Spleen (tissue), 13 donors: ENCODE measurements around the gene TEX50. TPM values are rescaled to one million over a fixed set of nuclear protein-coding genes. Genes with fewer than 3 reads are reported as not detected.
"Not testable (repeated sequence)": the region's sequence is repeated elsewhere in the genome, so short reads cannot be mapped to it uniquely, and the experiment has no call there.

Experiments
- DNase-seq: peaks from one replicate; pipeline ENCODE4 v3.0.0-alpha.2; 2020
- H3K27ac ChIP-seq, 8 donors: fragments of 200-600 bp; sonication (generic) in 7 of 8; 1 replicate in 4 of 8; 2 replicates in 4 of 8; pipeline versions ENCODE4 v1.5.0 to v1.8.0; 2016 to 2021; ENCODE audit warnings: inconsistent platforms in 4 of 8, mild to moderate bottlenecking in 4 of 8, moderate library complexity in 1 of 8
- H3K27me3 ChIP-seq, 7 donors: fragments of 200-600 bp; sonication (generic) in 6 of 7; replicated peaks in 1 of 7; 1 replicate in 4 of 7; 2 replicates in 3 of 7; pipeline versions ENCODE4 v1.5.0 to v1.8.0; 2016 to 2021; ENCODE audit warnings: inconsistent platforms in 3 of 7, mild to moderate bottlenecking in 1 of 7
- H3K36me3 ChIP-seq, 6 donors: fragments of 200-600 bp; sonication (generic) in 5 of 6; 1 replicate in 4 of 6; 2 replicates in 2 of 6; pipeline versions ENCODE4 v1.5.0 to v1.8.0; 2016 to 2021; ENCODE audit warnings: inconsistent platforms in 2 of 6
- H3K4me1 ChIP-seq, 6 donors: fragments of 200-600 bp; sonication (generic) in 5 of 6; 1 replicate in 3 of 6; 2 replicates in 3 of 6; pipeline versions ENCODE4 v1.5.0 to v1.8.0; 2016 to 2021; ENCODE audit warnings: inconsistent platforms in 3 of 6
- H3K4me3 ChIP-seq, 8 donors: fragments of 200-600 bp; sonication (generic) in 7 of 8; 1 replicate in 4 of 8; 2 replicates in 4 of 8; pipeline versions ENCODE4 v1.5.0 to v1.8.0; 2016 to 2021; ENCODE audit warnings: inconsistent platforms in 4 of 8, mild to moderate bottlenecking in 4 of 8, moderate library complexity in 2 of 8
- H3K9me3 ChIP-seq, 8 donors: fragments of 200-600 bp; sonication (generic) in 7 of 8; 1 replicate in 4 of 8; 2 replicates in 4 of 8; pipeline versions ENCODE4 v1.5.0 to v1.8.0; 2016 to 2021; ENCODE audit warnings: inconsistent platforms in 4 of 8
- CTCF ChIP-seq, 11 experiments: fragments of 200-600 bp in 7 of 11; fragments of 450-650 bp in 4 of 11; sonication (generic) in 4 of 11; IDR thresholded peaks in 8 of 11; conservative IDR thresholded peaks in 3 of 11; 1 replicate in 7 of 11; 2 replicates in 4 of 11; pipeline versions ENCODE4 v1.4.0 to v1.8.0; 2016 to 2021; ENCODE audit warnings: antibody characterized with exemption in 11 of 11, inconsistent platforms in 4 of 11, mild to moderate bottlenecking in 1 of 11
- POLR2A ChIP-seq, 3 donors: fragments of 450-650 bp; IDR thresholded peaks; one replicate each; pipeline ENCODE4 v1.5.1; 2017; ENCODE audit warnings: antibody characterized with exemption in 3 of 3, mild to moderate bottlenecking in 1 of 3
- POLR2AphosphoS5 ChIP-seq, 3 donors: sonication (generic); formaldehyde crosslinking; IDR thresholded peaks; one replicate each; pipeline ENCODE4 v1.5.1; 2017; ENCODE audit warnings: antibody characterized with exemption in 3 of 3
- WGBS, 5 donors: extraction: QIAGEN DNeasy Blood & Tissue Kit in 3 of 5; methylation state at CpG; one replicate each; pipeline versions ENCODE4 v1.1.5 to v1.1.7; 2013 to 2018; 5-methylcytosine and 5-hydroxymethylcytosine counted together
- intact Hi-C: fragments of 100-400 bp; cut with DNase I; formaldehyde crosslinking; loops from one replicate; pipeline ENCODE4 v1.15.0; 2023; ENCODE audit warnings: low total_unique reads
- long read RNA-seq, 2 donors: transcript quantifications; one replicate each; lab custom pipeline, GENCODE V29; 2026
- polyA plus RNA-seq, 3 donors: library from polyadenylated mRNA; stranded (reverse); fragments of 200-250 nt; gene quantifications; one replicate each; pipeline ENCODE4 v1.2.1, GENCODE V29; 2013
- total RNA-seq, 7 donors: library from RNA; depleted of rRNA in 3 of 7; stranded (reverse); fragments of >200 nt in 3 of 7; fragmentation: NEBNext Ultra II Directional in 4 of 7; extraction: Animal tissue kit (Norgen Biotek cat#: 25700) in 4 of 7; gene quantifications; one replicate each; pipeline versions ENCODE4 v1.1.0 to v1.2.1, GENCODE V29; 2016 to 2021
- donor health status: healthy with polysubstance abuse.
- donor health status: DM: no; HTN: no; CAD: no; lungs with moderate emphysema.
- donor health status: DM: no; HTN: no; CAD: no.
- donor health status: Bipolar disorder and iron deficiency.
- donor health status: healthy.
- donor health status: DM: no; HTN: no; CAD: no.
- donor health status: DM: yes; HTN: yes; CAD: no.

The TEX50 gene
- total RNA-seq (not detected), polyA plus RNA-seq (not detected)
- long read RNA-seq, donor 1, result 0 reads
- long read RNA-seq, donor 2, result 0 reads

GRCh38 chr1:173635116-173635515 is at the start of gene TEX50:
Gene TEX50, plus strand, starts transcription at chr1:173635338. Its CDS starts 184 bp downstream, at chr1:173635522.
- H3K36me3 ChIP-seq, result no peaks in the 10 kb centered on the region
- TF ChIP-seq POLR2AphosphoS5 (IDR thresholded peaks at IDR 0.05) (no peak), CTCF (IDR thresholded peaks at IDR 0.05 in 8 of 11, conservative IDR thresholded peaks at IDR 0.05 in 3 of 11) (no peak), POLR2A (IDR thresholded peaks at IDR 0.05) (no peak)
- WGBS, 5 donors, result 80 to 93% (median 86%) methylated on average over 1 of the region's 1 CpG
- H3K9me3 ChIP-seq, result peaks cover 0 to 13% (median 0%) of the 10 kb centered on the region in 8 donors
- no peak within 1 kb of the TSS for H3K4me3 ChIP-seq
- no peak for DNase-seq
- H3K4me1 ChIP-seq, result no peaks in the 10 kb centered on the region
- no peaks in the 10 kb centered on the region for H3K27me3 ChIP-seq
- intact Hi-C loops, result no loop called here
- no peak within 1 kb of the TSS for H3K27ac ChIP-seq

GRCh38 chr1:173590557-173590956 is 44.6 kb upstream of the TEX50 start:
- 59 to 71% (median 65%) methylated on average over 1 of the region's 1 CpG for WGBS, 5 donors
- no peaks in the 10 kb centered on the region for H3K9me3 ChIP-seq
- intact Hi-C loops, result no loop called here
- no peak for DNase-seq
- no peak overlapping the region for H3K27ac ChIP-seq
- TF ChIP-seq POLR2A (IDR thresholded peaks at IDR 0.05) (no peak), POLR2AphosphoS5 (IDR thresholded peaks at IDR 0.05) (no peak), CTCF (IDR thresholded peaks at IDR 0.05 in 8 of 11, conservative IDR thresholded peaks at IDR 0.05 in 3 of 11) (no peak)
- H3K4me1 ChIP-seq, result no peaks in the 10 kb centered on the region
- no peaks in the 10 kb centered on the region for H3K27me3 ChIP-seq
- no peak overlapping the region for H3K4me3 ChIP-seq
- no peaks in the 10 kb centered on the region for H3K36me3 ChIP-seq

GRCh38 chr1:173591138-173591537 is 44.0 kb upstream of the TEX50 start:
- H3K4me1 ChIP-seq, H3K9me3 ChIP-seq, H3K27me3 ChIP-seq, DNase-seq, intact Hi-C loops, H3K27ac ChIP-seq, H3K4me3 ChIP-seq, H3K36me3 ChIP-seq: not testable (repeated sequence)
- 85 to 95% (median 92%) methylated on average over 5 of the region's 5 CpGs for WGBS, 5 donors

GRCh38 chr1:173596097-173596825 is 38.9 kb upstream of the TEX50 start:
- DNase-seq, result no peak
- Histone ChIP-seq H3K27ac (no peak overlapping the region), H3K4me1 (peaks cover 0 to 2% (median 0%) of the 10 kb centered on the region in 6 donors), H3K27me3 (no peaks in the 10 kb centered on the region), H3K4me3 (no peak overlapping the region), H3K9me3 (peaks cover 0 to 10% (median 3%) of the 10 kb centered on the region in 8 donors), H3K36me3 (no peaks in the 10 kb centered on the region)
- TF ChIP-seq POLR2A (IDR thresholded peaks at IDR 0.05) (no peak), CTCF (IDR thresholded peaks at IDR 0.05 in 8 of 11, conservative IDR thresholded peaks at IDR 0.05 in 3 of 11) (no peak), POLR2AphosphoS5 (IDR thresholded peaks at IDR 0.05) (no peak)
- WGBS, 5 donors, result 90 to 96% (median 92%) methylated on average over 3 of the region's 3 CpGs
- intact Hi-C loops, result no loop called here
